ENCODE results near the gene NUP155. TPM values are rescaled to one million over a fixed set of nuclear protein-coding genes. Genes with fewer than 3 reads are reported as not detected.
A peak's percentile ranks its signal among the peaks of the same experiment; 100 is the strongest.
"Not testable (repeated sequence)": the region's sequence is repeated elsewhere in the genome, so short reads cannot be mapped to it uniquely, and the experiment has no call there.

NUP155 gene
- total RNA-seq, result 10 to 100 TPM; 20.7 to 28.7 (median 25.9) TPM

DNA sequence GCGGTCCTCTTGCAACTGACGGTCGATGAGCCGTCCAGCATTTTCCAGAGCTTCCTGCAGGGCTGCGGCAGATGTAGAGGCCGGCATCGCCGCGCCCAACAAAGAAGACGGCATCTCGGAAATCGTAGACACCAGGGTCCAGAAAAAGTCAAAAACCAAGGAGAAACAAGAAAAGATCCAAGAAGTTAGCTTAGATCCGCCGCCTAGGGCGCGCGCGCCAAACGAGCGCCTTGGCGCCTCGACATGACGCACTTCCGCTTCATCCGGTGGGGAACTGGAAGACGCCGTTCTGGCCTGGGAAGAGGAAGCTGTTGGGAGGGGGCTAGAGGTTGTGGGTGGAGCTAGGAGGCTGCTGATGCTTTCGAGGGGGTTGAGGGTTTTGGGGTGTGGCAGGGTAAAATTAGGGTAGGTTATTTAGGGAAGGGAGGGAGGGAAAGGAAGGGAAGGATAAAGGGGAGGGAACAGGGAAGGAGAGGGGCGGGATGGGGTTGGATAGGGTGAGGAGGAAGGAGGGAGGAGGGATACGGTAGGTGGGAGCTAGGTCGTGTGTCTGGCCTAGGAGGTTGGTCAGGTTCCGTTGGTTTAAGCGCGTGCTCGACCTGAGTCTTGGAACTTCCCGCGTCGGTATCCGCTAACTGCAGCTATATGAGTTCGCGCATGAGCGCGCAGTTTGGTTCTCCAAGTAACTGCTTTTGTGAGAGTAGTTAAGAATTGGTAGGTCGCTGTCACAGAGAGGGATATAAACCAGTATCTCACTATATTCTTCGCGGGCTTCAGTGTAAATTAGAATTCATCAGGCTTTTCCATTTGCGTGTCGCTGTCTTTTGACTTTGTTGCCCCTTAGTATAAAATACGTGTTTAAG is at the start of gene NUP155:
TSS of gene NUP155 (minus strand) at position 243 of the 863 bp plus-strand sequence. CDS start at position 114, 129 bp downstream.
- intact Hi-C loops (cut with DNase I), result no loop called here

GRCh38 chr5:37417347-37417746 is 46.4 kb upstream of the NUP155 start:
- DNase-seq, result no peak
- Histone ChIP-seq H3K27ac (no peak overlapping the region), H3K4me3 (replicated peaks in 1 of 3) (no peak overlapping the region), H3K9me3 (no peaks in the 10 kb centered on the region), H3K4me1 (no peaks in the 10 kb centered on the region), H3K36me3 (no peaks in the 10 kb centered on the region), H3K27me3 (no peaks in the 10 kb centered on the region)
- no peak for TF ChIP-seq POLR2A (IDR thresholded peaks at IDR 0.05)
- no peak for TF ChIP-seq CTCF (IDR thresholded peaks at IDR 0.05)
- 91 to 94% methylated on average over 9 of the region's 9 CpGs for WGBS, 2 donors
- intact Hi-C loops (cut with DNase I), result no loop called here

More for the DNA sequence above, at the start of gene NUP155:
- Histone ChIP-seq H3K4me3 (replicated peaks in 1 of 3) (peak within 1 kb of the TSS; percentile 43 to 87 (median 61)), H3K4me1 (peaks cover 14 to 17% of the 10 kb centered on the region in 2 donors), H3K27me3 (no peaks in the 10 kb centered on the region), H3K27ac (peak within 1 kb of the TSS; percentile 33 to 77 (median 67)), H3K9me3 (no peaks in the 10 kb centered on the region), H3K36me3 (no peaks in the 10 kb centered on the region)
- DNase-seq, result peak; percentile 92 to 93
- peak in 2 of 6 experiments; percentile 32 to 43 for TF ChIP-seq CTCF (IDR thresholded peaks at IDR 0.05)
- peak in 1 of 2 donors; percentile 59 for TF ChIP-seq POLR2A (IDR thresholded peaks at IDR 0.05)
- WGBS, 2 donors, result 1 to 2% methylated on average over 46 to 49 of the region's 49 CpGs

DNA sequence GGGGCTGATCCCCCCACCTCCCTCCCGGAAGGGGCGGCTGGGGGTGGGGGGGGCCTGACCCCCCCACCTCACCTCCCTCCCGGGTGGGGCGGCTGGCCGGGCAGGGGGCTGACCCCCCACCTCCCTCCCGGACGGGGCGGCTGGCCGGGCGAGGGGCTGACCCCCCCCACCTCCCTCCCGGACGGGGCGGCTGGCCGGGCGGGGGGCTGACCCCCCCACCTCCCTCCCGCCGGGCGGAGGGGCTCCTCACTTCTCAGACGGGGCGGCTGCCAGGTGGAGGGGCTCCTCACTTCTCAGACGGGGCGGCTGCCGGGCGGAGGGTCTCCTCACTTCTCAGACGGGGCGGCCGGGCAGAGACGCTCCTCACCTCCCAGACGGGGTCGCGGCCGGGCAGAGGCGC is 44.5 kb upstream of the NUP155 start:
- intact Hi-C loops (cut with DNase I); H3K27ac ChIP-seq; DNase-seq; H3K4me1 ChIP-seq; H3K9me3 ChIP-seq; H3K4me3 ChIP-seq (replicated peaks in 1 of 3); H3K27me3 ChIP-seq; H3K36me3 ChIP-seq: not testable (repeated sequence)
- no CpG with 5 or more reads among the region's 33 CpGs for WGBS, 2 donors

DNA sequence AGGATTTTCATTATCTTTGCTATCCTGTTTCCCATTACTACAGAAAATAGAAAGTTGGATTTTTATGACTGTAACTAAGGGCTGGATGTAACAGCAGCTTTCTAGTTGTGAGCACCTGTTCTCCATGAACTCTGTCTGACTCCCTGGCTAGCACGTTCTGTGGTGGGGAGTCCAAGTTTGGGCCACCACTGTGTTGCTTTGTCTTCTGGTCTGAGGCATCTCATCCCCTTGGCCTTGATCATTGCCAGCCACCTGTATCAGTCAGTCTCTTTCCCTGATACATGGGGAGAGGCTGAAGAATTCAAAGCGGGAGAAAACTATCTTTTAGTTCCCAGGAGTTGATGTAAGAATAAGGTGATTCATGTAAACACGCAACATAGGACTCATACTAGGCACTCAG is 41.6 kb upstream of the NUP155 start:
- DNase-seq, result no peak
- Histone ChIP-seq H3K36me3 (no peaks in the 10 kb centered on the region), H3K27ac (no peak overlapping the region), H3K4me3 (replicated peaks in 1 of 3) (no peak overlapping the region), H3K9me3 (no peaks in the 10 kb centered on the region), H3K4me1 (no peaks in the 10 kb centered on the region), H3K27me3 (no peaks in the 10 kb centered on the region)
- TF ChIP-seq POLR2A (IDR thresholded peaks at IDR 0.05), result no peak
- no peak for TF ChIP-seq CTCF (IDR thresholded peaks at IDR 0.05)
- 94% methylated on average over 3 of the region's 3 CpGs for WGBS, 2 donors
- intact Hi-C loops (cut with DNase I), result no loop called here

DNA sequence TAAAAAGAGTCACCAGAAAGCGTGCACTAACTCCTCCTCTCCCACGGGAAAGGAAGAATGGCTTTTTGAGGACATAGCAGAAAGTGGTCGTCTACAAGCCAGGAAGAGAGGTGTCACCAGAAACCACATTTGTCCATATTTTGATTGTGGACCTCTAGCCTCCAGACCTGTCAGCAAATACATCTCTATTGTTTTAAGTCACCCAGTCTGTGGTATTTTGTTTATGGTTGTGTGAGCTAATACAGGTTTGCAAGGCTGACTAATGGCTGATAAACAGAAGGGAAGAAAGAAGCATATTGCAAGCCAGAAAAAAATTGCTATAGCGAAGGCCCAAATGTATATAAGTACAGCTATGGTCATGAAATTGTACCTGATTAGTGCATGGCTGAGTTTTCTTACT is 29.6 kb upstream of the NUP155 start:
- intact Hi-C loops (cut with DNase I), result no loop called here

More for the DNA sequence above, 29.6 kb upstream of the NUP155 start:
- H3K27ac ChIP-seq, result no peak overlapping the region
- H3K9me3 ChIP-seq, result no peaks in the 10 kb centered on the region
- no peaks in the 10 kb centered on the region for H3K4me1 ChIP-seq
- no peak for DNase-seq
- H3K36me3 ChIP-seq, result peaks cover 9 to 15% of the 10 kb centered on the region in 2 donors
- no peak overlapping the region for H3K4me3 ChIP-seq (replicated peaks in 1 of 3)
- TF ChIP-seq POLR2A (IDR thresholded peaks at IDR 0.05) (no peak), CTCF (IDR thresholded peaks at IDR 0.05) (no peak)
- no peaks in the 10 kb centered on the region for H3K27me3 ChIP-seq
- WGBS, 2 donors, result 88 to 90% methylated on average over 4 of the region's 4 CpGs
